Activated CD8-positive, alpha-beta memory T cell treated with anti-CD3 and anti-CD28 coated beads for 4 hours (primary cell): ENCODE results near the gene GATA5.

Experiments used
- DNase-seq, 2 donors: peaks; one replicate each; pipeline ENCODE4 v3.0.0-alpha.2; 2020; ENCODE audit warnings: low read depth in 2 of 2

The GATA5 gene

GRCh38 chr20:62416651-62417637, 58.9 kb downstream of the GATA5 start:
- no peak for DNase-seq

GRCh38 chr20:62415354-62416111, 60.3 kb downstream of the GATA5 start:
- no peak for DNase-seq

GRCh38 chr20:62413896-62414481, 61.8 kb downstream of the GATA5 start:
- no peak for DNase-seq
